Testis (tissue), 3 donors: ENCODE results near the gene ASIC4. TPM values are rescaled to one million over a fixed set of nuclear protein-coding genes. Genes with fewer than 3 reads are reported as not detected.

Experiments used
- DNase-seq: peaks from one replicate; pipeline ENCODE4 v3.0.0-alpha.2; 2019
- H3K27ac ChIP-seq, 2 donors: fragments of 200-600 bp; sonication (generic); one replicate each; pipeline ENCODE4 v1.5.1; 2019
- H3K27me3 ChIP-seq: fragments of 200-600 bp; sonication (generic); one replicate; pipeline ENCODE4 v1.5.1; 2019
- H3K36me3 ChIP-seq: fragments of 200-600 bp; sonication (generic); one replicate; pipeline ENCODE4 v1.5.1; 2017; ENCODE audit warnings: low read depth; ENCODE audit errors: missing control alignments
- H3K4me1 ChIP-seq: fragments of 200-600 bp; sonication (generic); one replicate; pipeline ENCODE4 v1.5.1; 2019
- H3K4me3 ChIP-seq, 2 donors: fragments of 200-600 bp; sonication (generic); one replicate each; pipeline ENCODE4 v1.5.1; 2017 to 2019
- H3K9me3 ChIP-seq: fragments of 200-600 bp; sonication (generic); one replicate; pipeline ENCODE4 v1.5.1; 2017
- POLR2A ChIP-seq: fragments of 450-650 bp; IDR thresholded peaks from one replicate; pipeline ENCODE4 v1.6.1; 2017; ENCODE audit warnings: antibody characterized with exemption, mild to moderate bottlenecking, moderate library complexity
- WGBS, 2 donors: methylation state at CpG; one replicate each; pipeline ENCODE4 v1.1.5; 2018; 5-methylcytosine and 5-hydroxymethylcytosine counted together
- intact Hi-C: fragments of 100-400 bp; cut with DNase I; formaldehyde crosslinking; loops from one replicate; pipeline ENCODE4 v1.15.1; 2023; ENCODE audit warnings: low total_unique reads
- polyA plus RNA-seq: library from polyadenylated mRNA; stranded (reverse); fragments of 350-450 nt; fragmentation: Illumina TruSeq; extraction: RNeasy Lipid Tissue Mini Kit (QIAGEN cat#74804); gene quantifications from one replicate; pipeline ENCODE4 v1.2.3, GENCODE V29; 2014; ENCODE audit warnings: low read depth, low replicate concordance; ENCODE audit not compliant: insufficient read depth
- total RNA-seq, 2 donors: library from RNA; depleted of rRNA; stranded (reverse); fragments of >200 nt; gene quantifications; one replicate each; pipeline ENCODE4 v1.2.3, GENCODE V29; 2016
- TF ChIP-seq, protein P1 (sequence below), 3 experiments: fragments of 450-650 bp in 2 of 3; fragments of 200-600 bp in 1 of 3; sonication (generic) in 1 of 3; IDR thresholded peaks; one replicate each; pipeline ENCODE4 v1.5.1; 2016 to 2019; ENCODE audit warnings: antibody characterized with exemption in 3 of 3, mild to moderate bottlenecking in 2 of 3, moderate library complexity in 1 of 3

ASIC4 gene
- total and polyA plus RNA-seq, 3 donors from 2014 or later, result 1.5 to 4.6 (median 2.0) TPM

DNA sequence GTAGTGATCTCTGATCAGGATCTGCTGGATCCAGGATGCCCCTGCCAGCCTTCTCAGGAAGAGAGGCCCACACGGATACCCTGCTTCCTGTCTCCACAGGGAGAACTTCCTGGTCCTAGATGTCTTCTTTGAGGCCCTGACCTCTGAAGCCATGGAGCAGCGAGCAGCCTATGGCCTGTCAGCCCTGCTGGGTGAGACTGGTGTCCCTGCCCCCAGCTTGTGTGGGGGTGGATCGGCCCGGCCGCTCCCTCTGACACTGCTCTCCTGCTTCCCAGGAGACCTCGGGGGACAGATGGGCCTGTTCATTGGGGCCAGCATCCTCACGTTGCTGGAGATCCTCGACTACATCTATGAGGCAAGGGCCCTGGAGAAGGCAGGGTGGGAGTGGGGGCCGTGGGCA lies 22.7 kb downstream of the ASIC4 start:
- H3K9me3 ChIP-seq, result no peaks in the 10 kb centered on the region
- H3K27me3 ChIP-seq, result no peaks in the 10 kb centered on the region
- 40 to 58% methylated on average over 1 to 9 of the region's 9 CpGs for WGBS, 2 donors
- DNase-seq, result no peak
- H3K27ac ChIP-seq, result no peak overlapping the region
- peaks cover 16% of the 10 kb centered on the region for H3K4me1 ChIP-seq
- TF ChIP-seq, protein P1, sequence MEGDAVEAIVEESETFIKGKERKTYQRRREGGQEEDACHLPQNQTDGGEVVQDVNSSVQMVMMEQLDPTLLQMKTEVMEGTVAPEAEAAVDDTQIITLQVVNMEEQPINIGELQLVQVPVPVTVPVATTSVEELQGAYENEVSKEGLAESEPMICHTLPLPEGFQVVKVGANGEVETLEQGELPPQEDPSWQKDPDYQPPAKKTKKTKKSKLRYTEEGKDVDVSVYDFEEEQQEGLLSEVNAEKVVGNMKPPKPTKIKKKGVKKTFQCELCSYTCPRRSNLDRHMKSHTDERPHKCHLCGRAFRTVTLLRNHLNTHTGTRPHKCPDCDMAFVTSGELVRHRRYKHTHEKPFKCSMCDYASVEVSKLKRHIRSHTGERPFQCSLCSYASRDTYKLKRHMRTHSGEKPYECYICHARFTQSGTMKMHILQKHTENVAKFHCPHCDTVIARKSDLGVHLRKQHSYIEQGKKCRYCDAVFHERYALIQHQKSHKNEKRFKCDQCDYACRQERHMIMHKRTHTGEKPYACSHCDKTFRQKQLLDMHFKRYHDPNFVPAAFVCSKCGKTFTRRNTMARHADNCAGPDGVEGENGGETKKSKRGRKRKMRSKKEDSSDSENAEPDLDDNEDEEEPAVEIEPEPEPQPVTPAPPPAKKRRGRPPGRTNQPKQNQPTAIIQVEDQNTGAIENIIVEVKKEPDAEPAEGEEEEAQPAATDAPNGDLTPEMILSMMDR (IDR thresholded peaks at IDR 0.05), result no peak
- TF ChIP-seq POLR2A, result no peak
- no peaks in the 10 kb centered on the region for H3K36me3 ChIP-seq
- H3K4me3 ChIP-seq, result no peak overlapping the region
- intact Hi-C loops, result no loop called here

DNA sequence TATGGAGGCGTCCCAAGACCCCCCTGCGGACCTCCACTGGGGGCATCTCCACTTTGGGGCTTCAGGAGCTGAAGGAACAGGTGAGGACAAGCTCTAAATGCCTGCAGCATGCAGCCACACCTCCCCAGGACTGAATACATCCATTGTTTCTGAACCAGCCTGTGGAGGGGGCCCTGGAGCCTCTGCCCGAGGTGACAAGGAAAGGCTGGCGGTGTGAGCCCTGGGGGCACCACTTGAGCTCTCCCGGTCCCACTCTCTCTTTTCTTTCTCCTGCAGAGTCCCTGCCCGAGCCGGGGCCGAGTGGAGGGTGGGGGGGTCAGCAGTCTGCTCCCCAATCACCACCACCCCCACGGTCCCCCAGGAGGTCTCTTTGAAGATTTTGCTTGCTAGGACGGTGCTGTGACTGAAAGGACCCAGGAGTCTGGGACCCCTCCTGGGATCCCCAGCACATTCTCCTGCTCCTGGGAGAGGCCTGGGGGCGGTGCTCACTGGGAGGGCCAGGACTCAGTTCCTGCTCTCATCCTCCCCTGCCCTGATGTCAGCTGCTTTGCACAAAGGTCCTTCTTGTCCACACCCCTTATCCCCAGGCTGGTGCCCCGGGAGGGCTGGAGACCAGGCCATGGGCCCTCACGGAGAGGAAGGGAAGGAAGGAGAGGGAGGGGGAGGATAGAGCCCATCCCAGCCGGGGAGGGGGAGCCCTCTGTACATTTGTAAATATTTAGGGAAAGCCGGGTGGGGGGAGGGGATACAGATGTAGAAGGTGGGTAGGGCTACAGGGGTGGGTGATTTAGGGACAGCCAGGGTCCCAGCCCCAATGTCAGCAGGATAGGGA lies 23.6 kb downstream of the ASIC4 start:
- 49 to 53% methylated on average over 13 to 15 of the region's 15 CpGs for WGBS, 2 donors
- Histone ChIP-seq H3K27me3 (no peaks in the 10 kb centered on the region), H3K4me1 (peaks cover 25% of the 10 kb centered on the region), H3K36me3 (no peaks in the 10 kb centered on the region), H3K4me3 (no peak overlapping the region), H3K9me3 (no peaks in the 10 kb centered on the region), H3K27ac (no peak overlapping the region)
- intact Hi-C loops, result no loop called here
- TF ChIP-seq POLR2A, result no peak
- TF ChIP-seq, protein P1 (IDR thresholded peaks at IDR 0.05), result no peak
- peak; percentile 54 for DNase-seq

DNA sequence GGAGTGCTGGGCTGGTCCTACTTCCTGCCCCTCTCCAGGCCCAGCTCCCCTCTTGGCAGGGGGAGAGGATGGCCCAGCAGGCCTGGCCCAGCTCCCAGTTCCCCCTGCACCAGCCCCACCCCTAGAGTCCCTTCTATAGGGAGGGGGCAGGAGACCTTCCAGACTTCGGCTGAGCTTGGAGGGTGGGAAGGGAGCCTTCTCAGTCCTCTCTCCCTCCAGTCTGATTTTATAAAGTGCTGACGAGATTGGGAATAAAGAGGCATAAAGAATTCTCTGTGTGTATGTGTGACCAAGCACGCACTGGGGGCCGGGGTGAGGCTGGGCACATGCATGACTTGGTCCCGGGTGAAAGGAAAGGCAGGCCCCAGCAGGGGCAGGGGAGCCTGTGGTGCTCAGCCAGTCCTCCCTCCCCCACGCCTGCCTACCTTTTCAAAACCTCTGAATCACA lies 24.2 kb downstream of the ASIC4 start:
- Histone ChIP-seq H3K36me3 (no peaks in the 10 kb centered on the region), H3K9me3 (no peaks in the 10 kb centered on the region), H3K27ac (no peak overlapping the region), H3K4me3 (no peak overlapping the region), H3K4me1 (peaks cover 25% of the 10 kb centered on the region), H3K27me3 (no peaks in the 10 kb centered on the region)
- TF ChIP-seq POLR2A, result no peak
- TF ChIP-seq, protein P1 (IDR thresholded peaks at IDR 0.05), result no peak
- intact Hi-C loops, result no loop called here
- DNase-seq, result no peak
- 57 to 76% methylated on average over 6 of the region's 6 CpGs for WGBS, 2 donors

DNA sequence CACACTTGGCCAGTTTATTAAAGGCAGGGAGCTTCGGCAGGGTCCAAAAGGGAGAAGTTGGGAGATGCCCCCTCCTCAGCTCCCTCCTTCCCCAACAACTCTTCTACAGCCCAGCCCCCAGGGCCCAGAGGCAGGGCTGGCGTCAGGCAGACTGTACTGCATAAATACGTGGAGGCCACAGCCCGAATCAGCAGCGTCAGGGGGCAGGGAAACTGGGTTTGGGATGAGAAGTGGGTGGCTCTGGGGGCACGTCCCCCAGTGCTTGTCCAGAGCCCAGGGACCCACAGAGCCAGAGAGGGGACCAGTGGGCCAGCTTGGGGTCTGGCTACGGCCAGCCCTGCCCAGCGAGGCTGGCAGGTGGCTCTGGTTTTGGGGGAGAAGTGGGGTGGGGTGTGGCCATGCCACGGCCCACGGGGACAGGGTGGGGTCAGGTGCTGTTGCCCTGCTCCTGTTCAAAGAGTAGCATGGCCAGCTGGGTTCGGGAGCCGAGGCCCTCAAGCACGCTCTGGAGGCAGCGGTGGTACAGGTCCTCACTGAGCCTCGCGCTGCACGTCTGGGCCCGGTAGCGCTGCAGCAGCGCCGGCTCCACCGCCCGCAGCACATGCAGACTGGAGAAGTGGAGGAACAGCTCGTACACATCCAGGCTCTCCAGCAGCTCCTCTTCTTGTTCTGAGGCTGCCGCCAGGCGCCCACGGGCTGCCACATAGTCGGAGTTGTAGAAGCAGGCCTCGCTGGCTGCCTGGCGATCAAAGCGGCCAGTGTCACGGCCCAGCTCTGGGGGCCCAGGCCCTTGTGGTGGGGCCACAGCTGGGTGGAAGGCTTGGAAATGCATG lies 24.9 kb downstream of the ASIC4 start:
- WGBS, 2 donors, result 88 to 98% methylated on average over 8 to 31 of the region's 32 CpGs
- DNase-seq, result no peak
- Histone ChIP-seq H3K4me3 (no peak overlapping the region), H3K27me3 (no peaks in the 10 kb centered on the region), H3K36me3 (no peaks in the 10 kb centered on the region), H3K27ac (no peak overlapping the region), H3K4me1 (peaks cover 27% of the 10 kb centered on the region), H3K9me3 (no peaks in the 10 kb centered on the region)
- intact Hi-C loops, result no loop called here
- TF ChIP-seq, protein P1 (IDR thresholded peaks at IDR 0.05), result no peak
- TF ChIP-seq POLR2A, result no peak
